SJCRH30 (cell line): ENCODE measurements around the gene MUC12. TPM values are rescaled to one million over a fixed set of nuclear protein-coding genes. Genes with fewer than 3 reads are reported as not detected.
A peak's percentile ranks its signal among the peaks of the same experiment; 100 is the strongest.
"Not testable (repeated sequence)": the region's sequence is repeated elsewhere in the genome, so short reads cannot be mapped to it uniquely, and the experiment has no call there.

Source experiments
- DNase-seq, 2 experiments: peaks; one replicate each; pipeline ENCODE4 v3.0.0-alpha.2; 2015 to 2020
- H3K27ac ChIP-seq: fragments of 250-450 bp; sonication (Bioruptor Pico); 2 replicates; pipeline ENCODE4 v1.5.1; 2020; ENCODE audit warnings: mild to moderate bottlenecking, moderate library complexity
- H3K27me3 ChIP-seq: fragments of 250-450 bp; sonication (Bioruptor Pico); 2 replicates; pipeline ENCODE4 v1.5.1; 2020; ENCODE audit warnings: mild to moderate bottlenecking, moderate library complexity
- H3K36me3 ChIP-seq: fragments of 250-450 bp; sonication (Bioruptor Pico); 2 replicates; pipeline ENCODE4 v1.5.1; 2020; ENCODE audit warnings: mild to moderate bottlenecking, moderate library complexity
- H3K4me1 ChIP-seq: fragments of 250-450 bp; sonication (Bioruptor Pico); 2 replicates; pipeline ENCODE4 v1.5.1; 2020; ENCODE audit warnings: mild to moderate bottlenecking, moderate library complexity
- H3K4me3 ChIP-seq: fragments of 250-450 bp; sonication (Bioruptor Pico); 2 replicates; pipeline ENCODE4 v1.5.1; 2020; ENCODE audit warnings: mild to moderate bottlenecking, moderate library complexity
- H3K9me3 ChIP-seq: fragments of 250-450 bp; sonication (Bioruptor Pico); replicated peaks from 2 replicates; pipeline ENCODE4 v1.5.1; 2020; ENCODE audit warnings: mild to moderate bottlenecking, moderate library complexity
- total RNA-seq: library from RNA; depleted of rRNA; stranded (reverse); fragments of >200 nt; shearing (Covaris generic); gene quantifications from 2 replicates; pipeline ENCODE4 v1.2.3, GENCODE V29; 2014

The MUC12 gene
- total RNA-seq, 1 experiment from 2014 or later: 1.2 TPM

- H3K4me1 ChIP-seq, H3K9me3 ChIP-seq, H3K36me3 ChIP-seq, H3K4me3 ChIP-seq, H3K27ac ChIP-seq, DNase-seq, H3K27me3 ChIP-seq: not testable (repeated sequence)
Observed at GRCh38 chr7:100998530-100998929, 29.2 kb downstream of the MUC12 start.

GRCh38 chr7:100999334-100999733 lies 30.0 kb downstream of the MUC12 start:
- H3K36me3 ChIP-seq, H3K4me1 ChIP-seq, H3K4me3 ChIP-seq, H3K27me3 ChIP-seq, H3K9me3 ChIP-seq, H3K27ac ChIP-seq, DNase-seq: not testable (repeated sequence)

DNA sequence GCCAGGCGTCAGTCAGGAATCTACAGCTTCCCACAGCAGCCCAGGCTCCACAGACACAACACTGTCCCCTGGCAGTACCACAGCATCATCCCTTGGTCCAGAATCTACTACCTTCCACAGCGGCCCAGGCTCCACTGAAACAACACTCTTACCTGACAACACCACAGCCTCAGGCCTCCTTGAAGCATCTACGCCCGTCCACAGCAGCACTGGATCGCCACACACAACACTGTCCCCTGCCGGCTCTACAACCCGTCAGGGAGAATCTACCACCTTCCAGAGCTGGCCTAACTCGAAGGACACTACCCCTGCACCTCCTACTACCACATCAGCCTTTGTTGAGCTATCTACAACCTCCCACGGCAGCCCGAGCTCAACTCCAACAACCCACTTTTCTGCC lies 30.7 kb downstream of the MUC12 start:
- not testable (repeated sequence) for H3K27me3 ChIP-seq, H3K9me3 ChIP-seq, H3K27ac ChIP-seq, H3K4me1 ChIP-seq, DNase-seq, H3K4me3 ChIP-seq, H3K36me3 ChIP-seq

GRCh38 chr7:101002333-101002732 lies 33.0 kb downstream of the MUC12 start:
- not testable (repeated sequence) for H3K36me3 ChIP-seq, H3K9me3 ChIP-seq, H3K27me3 ChIP-seq, H3K27ac ChIP-seq, H3K4me3 ChIP-seq, DNase-seq, H3K4me1 ChIP-seq

DNA sequence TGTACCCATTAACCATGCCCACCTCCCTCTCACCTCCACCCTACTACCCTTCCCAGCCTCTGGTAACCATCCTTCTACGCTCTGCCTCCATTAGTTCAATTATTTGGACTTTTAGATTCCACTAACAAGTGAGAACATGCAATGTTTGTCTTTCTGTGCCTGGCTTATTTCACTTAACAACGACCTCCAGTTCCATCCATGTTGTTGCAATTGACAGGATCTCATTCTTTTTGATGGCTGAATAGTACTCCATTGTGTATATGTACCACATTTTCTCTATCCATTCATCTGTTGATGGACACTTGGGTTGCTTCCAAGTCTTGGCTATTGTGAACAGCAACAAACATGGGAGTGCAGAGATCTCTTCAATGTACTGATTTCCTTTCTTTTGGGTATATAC lies 38.0 kb downstream of the MUC12 start:
- H3K27me3 ChIP-seq, H3K4me3 ChIP-seq, H3K27ac ChIP-seq, H3K9me3 ChIP-seq, H3K4me1 ChIP-seq, H3K36me3 ChIP-seq, DNase-seq: not testable (repeated sequence)

GRCh38 chr7:101009629-101010028 lies 40.3 kb downstream of the MUC12 start:
- Histone ChIP-seq H3K27ac (no peak overlapping the region), H3K9me3 (no peaks in the 10 kb centered on the region), H3K4me1 (no peaks in the 10 kb centered on the region), H3K4me3 (no peak overlapping the region), H3K36me3 (no peaks in the 10 kb centered on the region), H3K27me3 (peaks cover 6% of the 10 kb centered on the region; the same call in 1 of the 2 replicates)
- DNase-seq: no peak

GRCh38 chr7:101012931-101013330 lies 43.6 kb downstream of the MUC12 start:
- no peak overlapping the region for H3K27ac ChIP-seq
- no peaks in the 10 kb centered on the region for H3K27me3 ChIP-seq
- no peak overlapping the region for H3K4me3 ChIP-seq
- no peaks in the 10 kb centered on the region for H3K36me3 ChIP-seq
- no peak for DNase-seq
- H3K4me1 ChIP-seq: no peaks in the 10 kb centered on the region
- H3K9me3 ChIP-seq: no peaks in the 10 kb centered on the region

DNA sequence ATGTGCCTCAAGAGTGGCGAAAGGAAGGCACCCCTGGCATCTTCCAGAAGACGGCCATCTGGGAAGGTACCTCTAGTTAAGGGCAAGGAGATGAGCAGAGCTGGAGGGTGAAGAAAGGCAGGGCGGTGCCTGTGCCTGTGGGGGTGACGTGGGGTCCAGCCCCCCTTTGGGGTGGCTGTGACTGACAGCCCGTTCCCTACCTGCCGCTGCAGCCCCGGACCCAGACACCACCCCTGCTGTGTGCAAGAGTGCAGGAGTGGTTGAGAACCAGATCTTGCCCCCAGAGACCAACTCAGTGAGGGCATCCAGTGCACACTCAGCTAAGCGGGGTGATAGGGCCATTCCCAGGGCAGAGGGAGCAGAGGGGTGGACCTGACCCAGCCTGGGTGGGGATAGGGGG lies 46.3 kb downstream of the MUC12 start:
- DNase-seq: no peak
- H3K27ac ChIP-seq: no peak overlapping the region
- no peaks in the 10 kb centered on the region for H3K9me3 ChIP-seq
- H3K4me1 ChIP-seq: no peaks in the 10 kb centered on the region; the same call in 1 of the 2 replicates
- H3K4me3 ChIP-seq: no peak overlapping the region
- 0 out of 2 replicates have a peak, but pooled peaks cover 7% of the 10 kb centered on the region for H3K27me3 ChIP-seq
- H3K36me3 ChIP-seq: no peaks in the 10 kb centered on the region

GRCh38 chr7:101017064-101017777 lies 47.9 kb downstream of the MUC12 start:
- Histone ChIP-seq H3K36me3 (no peaks in the 10 kb centered on the region), H3K27me3 (peaks cover 10% of the 10 kb centered on the region; the same call in 1 of the 2 replicates), H3K9me3 (no peaks in the 10 kb centered on the region), H3K27ac (peak overlapping the region; percentile 60), H3K4me1 (no peaks in the 10 kb centered on the region; the same call in 1 of the 2 replicates), H3K4me3 (peak overlapping the region; percentile 64)
- peak; percentile 76 to 82 for DNase-seq

DNA sequence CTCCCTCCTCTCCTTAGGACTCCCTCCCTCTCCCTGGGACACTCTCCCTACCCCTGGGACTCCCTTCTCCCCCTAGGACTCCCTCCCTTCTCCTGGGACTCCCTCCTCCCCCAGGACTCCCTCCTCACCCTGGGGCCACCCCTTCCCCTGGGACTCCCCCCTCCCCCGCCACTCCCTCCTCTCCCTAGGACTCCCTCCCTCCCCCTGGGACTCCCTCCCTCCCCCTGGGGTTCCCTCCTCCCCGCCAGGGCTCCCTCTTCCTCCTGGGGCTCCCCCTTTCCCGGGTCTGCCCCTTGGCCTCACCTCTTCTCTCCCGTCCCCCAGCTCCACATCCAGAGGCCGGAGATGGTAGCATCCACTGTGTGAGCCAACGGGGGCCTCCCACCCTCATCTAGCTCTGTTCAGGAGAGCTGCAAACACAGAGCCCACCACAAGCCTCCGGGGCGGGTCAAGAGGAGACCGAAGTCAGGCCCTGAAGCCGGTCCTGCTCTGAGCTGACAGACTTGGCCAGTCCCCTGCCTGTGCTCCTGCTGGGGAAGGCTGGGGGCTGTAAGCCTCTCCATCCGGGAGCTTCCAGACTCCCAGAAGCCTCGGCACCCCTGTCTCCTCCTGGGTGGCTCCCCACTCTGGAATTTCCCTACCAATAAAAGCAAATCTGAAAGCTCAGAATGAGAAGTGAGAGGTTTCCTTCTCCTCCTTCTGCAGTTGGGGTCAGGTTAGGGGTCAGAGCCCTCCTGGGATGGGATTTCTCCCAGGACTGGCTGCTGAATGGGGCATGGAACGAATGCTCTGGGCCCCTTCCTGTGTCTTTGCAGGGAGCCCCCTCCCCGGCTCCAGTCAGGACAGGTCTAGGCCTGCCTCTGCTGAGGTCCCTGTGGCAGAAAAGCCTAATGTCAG lies 49.2 kb downstream of the MUC12 start:
- peaks cover 10% of the 10 kb centered on the region; the same call in 1 of the 2 replicates for H3K27me3 ChIP-seq
- H3K4me1 ChIP-seq: no peaks in the 10 kb centered on the region; the same call in 1 of the 2 replicates
- peak overlapping the region; percentile 32 for H3K4me3 ChIP-seq
- DNase-seq: peak; percentile 34
- no peak overlapping the region for H3K27ac ChIP-seq
- H3K36me3 ChIP-seq: no peaks in the 10 kb centered on the region
- no peaks in the 10 kb centered on the region for H3K9me3 ChIP-seq

GRCh38 chr7:101020444-101020843 lies 51.1 kb downstream of the MUC12 start:
- Histone ChIP-seq H3K9me3 (no peaks in the 10 kb centered on the region), H3K4me1 (no peaks in the 10 kb centered on the region; the same call in 1 of the 2 replicates), H3K4me3 (no peak overlapping the region), H3K36me3 (no peaks in the 10 kb centered on the region), H3K27me3 (peaks cover 10% of the 10 kb centered on the region; the same call in 1 of the 2 replicates), H3K27ac (no peak overlapping the region)
- no peak for DNase-seq

DNA sequence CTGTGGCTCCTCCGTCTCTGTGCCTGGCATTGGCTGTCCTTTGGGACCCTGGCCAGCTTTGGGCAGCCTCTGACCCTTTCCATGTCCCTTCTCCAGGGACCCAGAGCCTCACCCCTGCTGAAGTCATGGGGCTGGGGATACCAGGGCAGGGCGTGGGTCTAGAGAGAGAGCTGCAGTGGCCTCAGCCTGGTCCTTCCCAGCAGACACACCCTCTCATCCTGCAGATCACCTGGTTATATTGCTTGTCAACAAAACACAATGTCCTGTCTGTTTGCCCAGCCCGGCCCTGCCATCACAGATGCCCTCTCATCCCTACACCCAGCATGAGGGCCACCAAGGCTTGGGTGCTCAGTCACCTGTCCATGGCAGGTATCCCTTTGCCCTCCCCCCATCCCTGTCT lies 52.3 kb downstream of the MUC12 start:
- no peaks in the 10 kb centered on the region; the same call in 1 of the 2 replicates for H3K4me1 ChIP-seq
- H3K9me3 ChIP-seq: no peaks in the 10 kb centered on the region
- no peaks in the 10 kb centered on the region for H3K36me3 ChIP-seq
- DNase-seq: no peak
- peaks cover 10% of the 10 kb centered on the region; the same call in 1 of the 2 replicates for H3K27me3 ChIP-seq
- no peak overlapping the region for H3K27ac ChIP-seq
- no peak overlapping the region for H3K4me3 ChIP-seq

- no peaks in the 10 kb centered on the region; the same call in 1 of the 2 replicates for H3K4me1 ChIP-seq
- DNase-seq: no peak
- H3K27me3 ChIP-seq: peaks cover 7% of the 10 kb centered on the region; the same call in 1 of the 2 replicates
- H3K27ac ChIP-seq: no peak overlapping the region
- no peak overlapping the region for H3K4me3 ChIP-seq
- no peaks in the 10 kb centered on the region for H3K36me3 ChIP-seq
- H3K9me3 ChIP-seq: no peaks in the 10 kb centered on the region
Observed at GRCh38 chr7:101023839-101024238, 54.5 kb downstream of the MUC12 start.

DNA sequence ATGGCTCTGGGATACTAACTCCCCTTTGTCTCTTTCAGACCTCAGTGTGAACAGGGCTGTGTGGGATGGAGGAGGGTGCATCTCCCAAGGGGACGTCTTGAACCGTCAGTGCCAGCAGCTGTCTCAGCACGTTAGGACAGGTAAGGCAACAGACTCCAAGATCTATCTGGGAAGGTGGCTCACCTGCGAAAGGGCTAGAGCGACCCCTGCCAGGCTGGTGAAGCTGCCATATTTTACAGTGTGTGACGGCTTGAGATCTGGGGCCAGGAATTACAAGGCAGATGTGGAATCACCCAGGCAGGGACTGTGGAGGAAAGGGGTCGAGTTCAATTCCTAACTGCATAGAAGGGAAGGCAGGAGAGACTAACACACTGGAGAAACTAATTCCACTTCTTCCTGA lies 61.7 kb downstream of the MUC12 start:
- no peaks in the 10 kb centered on the region for H3K27me3 ChIP-seq
- H3K4me3 ChIP-seq: no peak overlapping the region
- no peaks in the 10 kb centered on the region for H3K4me1 ChIP-seq
- no peaks in the 10 kb centered on the region for H3K9me3 ChIP-seq
- no peak overlapping the region for H3K27ac ChIP-seq
- no peak for DNase-seq
- no peaks in the 10 kb centered on the region for H3K36me3 ChIP-seq

GRCh38 chr7:101035941-101036340 lies 66.6 kb downstream of the MUC12 start:
- Histone ChIP-seq H3K4me3 (no peak overlapping the region), H3K27me3 (no peaks in the 10 kb centered on the region), H3K9me3 (no peaks in the 10 kb centered on the region), H3K4me1 (no peaks in the 10 kb centered on the region), H3K27ac (no peak overlapping the region), H3K36me3 (no peaks in the 10 kb centered on the region)
- DNase-seq: no peak
